ENCODE measurements around the gene ITPRIPL2.

Gene ITPRIPL2

GRCh38 chr16:19113577-19114358, at the start of gene ITPRIPL2:
Gene ITPRIPL2, plus strand, starts transcription at chr16:19113964. Its CDS starts 498 bp downstream, at chr16:19114462.
- peak; percentile 75 for DNase-seq (ENCODE audit: low spot score)
- TF ChIP-seq, protein P1, sequence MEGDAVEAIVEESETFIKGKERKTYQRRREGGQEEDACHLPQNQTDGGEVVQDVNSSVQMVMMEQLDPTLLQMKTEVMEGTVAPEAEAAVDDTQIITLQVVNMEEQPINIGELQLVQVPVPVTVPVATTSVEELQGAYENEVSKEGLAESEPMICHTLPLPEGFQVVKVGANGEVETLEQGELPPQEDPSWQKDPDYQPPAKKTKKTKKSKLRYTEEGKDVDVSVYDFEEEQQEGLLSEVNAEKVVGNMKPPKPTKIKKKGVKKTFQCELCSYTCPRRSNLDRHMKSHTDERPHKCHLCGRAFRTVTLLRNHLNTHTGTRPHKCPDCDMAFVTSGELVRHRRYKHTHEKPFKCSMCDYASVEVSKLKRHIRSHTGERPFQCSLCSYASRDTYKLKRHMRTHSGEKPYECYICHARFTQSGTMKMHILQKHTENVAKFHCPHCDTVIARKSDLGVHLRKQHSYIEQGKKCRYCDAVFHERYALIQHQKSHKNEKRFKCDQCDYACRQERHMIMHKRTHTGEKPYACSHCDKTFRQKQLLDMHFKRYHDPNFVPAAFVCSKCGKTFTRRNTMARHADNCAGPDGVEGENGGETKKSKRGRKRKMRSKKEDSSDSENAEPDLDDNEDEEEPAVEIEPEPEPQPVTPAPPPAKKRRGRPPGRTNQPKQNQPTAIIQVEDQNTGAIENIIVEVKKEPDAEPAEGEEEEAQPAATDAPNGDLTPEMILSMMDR (IDR thresholded peaks at IDR 0.05; ENCODE audit: extremely low read depth, missing control alignments), result no peak

GRCh38 chr16:19066988-19067348, 46.8 kb upstream of the ITPRIPL2 start:
- DNase-seq (ENCODE audit: low spot score), result no peak
- TF ChIP-seq, protein P1 (IDR thresholded peaks at IDR 0.05; ENCODE audit: extremely low read depth, missing control alignments), result no peak

DNA sequence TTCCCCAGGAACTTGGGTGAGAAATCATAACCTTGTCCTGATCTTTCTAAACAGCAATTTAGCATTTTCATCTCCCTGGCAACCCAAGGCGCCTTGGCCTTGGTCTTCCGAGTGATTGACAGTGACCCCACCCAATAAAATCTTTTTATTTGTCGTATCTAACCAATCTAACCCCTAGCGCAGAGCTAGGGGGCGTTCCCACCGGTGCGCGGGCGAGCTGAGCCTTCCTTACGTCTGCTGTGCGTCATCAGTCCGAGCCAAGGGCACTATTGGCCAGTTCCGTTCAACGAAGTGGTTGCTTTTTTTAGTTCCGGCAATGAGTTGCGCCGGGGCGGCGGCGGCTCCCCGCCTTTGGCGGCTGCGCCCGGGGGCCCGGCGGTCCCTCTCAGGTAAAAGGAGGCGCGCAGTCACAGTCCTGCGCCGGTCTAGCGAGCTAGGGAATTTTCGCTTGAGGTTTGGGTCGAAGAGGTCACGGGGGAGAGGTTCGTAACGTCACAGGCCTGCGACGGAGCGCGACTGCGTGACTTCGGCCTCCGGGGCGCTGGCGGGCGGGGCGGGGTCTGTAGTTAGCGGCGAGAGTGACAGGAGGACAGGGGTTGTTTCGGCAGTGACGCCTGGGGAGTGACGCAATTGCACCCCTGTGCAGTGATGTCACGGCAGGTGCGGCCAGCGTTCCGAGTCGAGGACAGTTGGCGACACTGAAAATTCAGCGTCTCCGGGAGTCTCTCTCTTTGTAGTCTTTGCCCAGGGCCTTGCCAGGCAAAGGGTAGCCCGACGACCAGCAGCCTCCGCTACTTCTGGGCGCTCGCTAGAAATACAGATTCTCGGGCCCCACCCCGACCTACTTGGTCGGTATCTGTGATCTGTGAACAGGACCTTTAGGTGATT, 46.2 kb upstream of the ITPRIPL2 start, which contains the start of gene COQ7:
Gene COQ7, plus strand, starts transcription at position 266 of the 888 bp plus-strand sequence. Its CDS starts 51 bp downstream, at position 317.
- TF ChIP-seq, protein P1 (IDR thresholded peaks at IDR 0.05; ENCODE audit: extremely low read depth, missing control alignments), result no peak
- peak; percentile 95 for DNase-seq (ENCODE audit: low spot score)

DNA sequence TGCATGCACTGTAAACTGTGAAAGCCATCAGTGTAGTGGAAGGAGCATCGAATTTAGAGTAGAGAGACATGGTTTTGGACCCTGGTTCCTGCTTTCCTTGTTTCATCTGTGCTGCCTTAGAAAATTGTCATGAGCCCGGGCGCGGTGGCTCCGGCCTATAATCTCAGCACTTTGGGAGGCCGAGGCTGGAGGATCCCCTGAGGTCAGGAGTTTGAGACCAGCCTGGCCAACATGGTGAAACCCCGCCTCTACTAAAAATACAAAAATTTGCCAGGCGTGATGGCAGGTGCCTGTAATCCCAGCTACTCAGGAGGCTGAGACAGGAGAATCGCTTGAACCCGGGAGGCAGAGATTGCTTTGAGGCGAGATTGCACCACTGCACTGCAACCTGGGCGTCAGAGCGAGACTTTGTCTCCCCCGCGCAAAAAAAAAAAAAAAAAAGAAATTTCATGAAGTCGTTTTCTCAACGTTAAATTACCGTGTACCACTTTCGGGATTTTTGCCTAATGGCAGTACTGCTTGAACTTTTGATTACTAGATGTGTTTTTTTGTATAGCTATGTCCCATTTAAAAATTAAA, 45.4 kb upstream of the ITPRIPL2 start:
- TF ChIP-seq, protein P1 (IDR thresholded peaks at IDR 0.05; ENCODE audit: extremely low read depth, missing control alignments), result no peak
- DNase-seq (ENCODE audit: low spot score), result no peak

DNA sequence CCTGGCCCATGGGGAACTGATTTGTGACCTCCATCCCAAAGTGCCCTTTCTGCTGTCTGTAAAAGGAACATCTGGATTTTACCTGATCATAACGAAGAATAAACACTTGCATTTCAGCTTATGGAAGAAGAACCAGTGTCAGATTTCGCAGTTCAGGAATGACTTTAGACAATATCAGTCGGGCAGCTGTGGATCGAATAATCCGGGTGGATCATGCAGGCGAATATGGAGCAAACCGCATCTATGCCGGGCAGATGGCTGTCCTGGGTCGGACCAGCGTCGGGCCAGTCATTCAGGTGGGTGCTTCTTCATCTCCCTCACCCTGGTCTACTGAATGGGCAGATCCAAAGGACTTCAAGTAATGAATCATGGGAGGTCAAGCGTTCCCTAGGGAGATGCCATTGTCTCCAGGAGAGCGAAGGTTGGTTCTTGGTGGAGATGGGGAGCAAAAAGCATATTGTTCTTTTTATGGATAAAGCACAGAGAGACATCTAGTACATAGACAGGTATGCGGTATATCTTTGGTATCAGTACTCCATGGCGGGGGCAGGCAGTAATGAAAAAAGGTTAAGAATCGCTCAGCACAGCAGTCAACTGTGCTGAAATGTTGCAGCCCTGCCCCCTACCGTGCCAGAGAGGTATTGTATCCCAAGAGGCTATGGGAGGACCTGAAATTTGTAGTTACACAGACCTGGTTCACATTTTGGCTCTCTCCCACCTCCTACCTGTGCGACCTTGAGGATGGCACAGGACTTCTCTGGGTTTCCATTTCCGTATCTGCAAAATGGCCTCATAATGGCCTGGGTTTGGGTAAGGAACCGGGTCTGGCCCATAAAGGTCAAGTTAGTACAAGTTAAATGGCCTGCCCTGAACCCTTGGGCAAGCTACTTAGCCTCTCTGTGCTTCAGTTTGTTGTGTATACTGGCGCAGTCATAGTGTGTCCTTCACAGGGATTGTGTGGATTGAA, 41.7 kb upstream of the ITPRIPL2 start:
- TF ChIP-seq, protein P1 (IDR thresholded peaks at IDR 0.05; ENCODE audit: extremely low read depth, missing control alignments), result peak; percentile 71

GRCh38 chr16:19073344-19073743, 40.4 kb upstream of the ITPRIPL2 start:
- TF ChIP-seq, protein P1 (IDR thresholded peaks at IDR 0.05; ENCODE audit: extremely low read depth, missing control alignments), result no peak
- no peak for DNase-seq (ENCODE audit: low spot score)

More for the DNA sequence above, 41.7 kb upstream of the ITPRIPL2 start:
- DNase-seq (ENCODE audit: low spot score), result peak; percentile 44
